NCI-H1436 treated with DMSO at 0.1 percent for 48 hours (cell line): Measurements from ENCODE around the gene GNG14.
"Not testable (repeated sequence)": the region's sequence is repeated elsewhere in the genome, so short reads cannot be mapped to it uniquely, and the experiment has no call there.

Experiments used
- DNase-seq: peaks from one replicate; lab custom pipeline; 2025; lab: John Stamatoyannopoulos, UW

Gene GNG14

DNA sequence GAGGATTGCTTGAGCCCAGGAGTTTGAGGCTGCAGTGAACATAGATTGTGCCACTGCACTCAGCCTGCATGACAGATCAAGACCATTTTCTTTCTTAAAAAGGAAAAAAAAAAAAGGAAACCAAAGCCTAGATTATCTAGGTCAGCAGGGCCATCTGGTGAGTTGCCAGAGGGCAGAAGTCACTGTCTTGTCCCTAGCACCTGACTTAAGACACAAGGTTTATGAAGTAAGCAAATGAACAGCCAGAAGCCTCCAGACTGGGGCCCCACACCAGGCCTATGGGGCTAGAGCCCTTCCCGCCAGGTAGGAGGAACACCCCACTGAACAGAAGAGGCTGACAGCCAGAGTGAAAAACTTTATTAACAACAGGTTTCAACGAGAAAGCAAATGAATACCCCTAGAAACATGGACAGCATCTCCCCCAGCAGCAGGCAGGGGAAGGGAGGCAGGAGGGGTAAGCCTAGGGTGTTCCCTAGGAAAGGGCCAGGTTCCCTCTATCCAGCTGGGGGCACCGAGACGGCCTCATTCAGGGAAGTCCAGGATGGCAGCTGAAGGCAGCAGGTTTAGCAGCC lies 20.0 kb upstream of the GNG14 start:
- no peak for DNase-seq

GRCh38 chr19:12668346-12668745 lies 19.5 kb upstream of the GNG14 start:
- no peak for DNase-seq

DNA sequence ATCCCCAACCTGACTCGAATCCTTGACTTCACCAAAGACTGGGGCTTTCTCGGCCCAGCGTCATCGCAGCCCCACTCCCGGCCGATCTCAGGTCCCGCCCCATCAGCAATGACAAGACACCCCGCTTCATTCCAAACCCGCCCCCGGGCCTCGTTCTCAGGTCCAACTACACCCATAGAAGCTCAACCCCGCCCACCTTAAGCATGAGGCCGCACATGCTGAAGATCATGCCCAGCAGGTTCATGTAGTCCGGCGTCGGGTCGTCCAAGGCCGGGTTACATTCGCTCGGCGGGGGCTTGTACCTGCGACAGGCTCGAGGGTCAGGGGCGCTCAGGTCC lies 18.9 kb upstream of the GNG14 start:
- DNase-seq, result no peak

DNA sequence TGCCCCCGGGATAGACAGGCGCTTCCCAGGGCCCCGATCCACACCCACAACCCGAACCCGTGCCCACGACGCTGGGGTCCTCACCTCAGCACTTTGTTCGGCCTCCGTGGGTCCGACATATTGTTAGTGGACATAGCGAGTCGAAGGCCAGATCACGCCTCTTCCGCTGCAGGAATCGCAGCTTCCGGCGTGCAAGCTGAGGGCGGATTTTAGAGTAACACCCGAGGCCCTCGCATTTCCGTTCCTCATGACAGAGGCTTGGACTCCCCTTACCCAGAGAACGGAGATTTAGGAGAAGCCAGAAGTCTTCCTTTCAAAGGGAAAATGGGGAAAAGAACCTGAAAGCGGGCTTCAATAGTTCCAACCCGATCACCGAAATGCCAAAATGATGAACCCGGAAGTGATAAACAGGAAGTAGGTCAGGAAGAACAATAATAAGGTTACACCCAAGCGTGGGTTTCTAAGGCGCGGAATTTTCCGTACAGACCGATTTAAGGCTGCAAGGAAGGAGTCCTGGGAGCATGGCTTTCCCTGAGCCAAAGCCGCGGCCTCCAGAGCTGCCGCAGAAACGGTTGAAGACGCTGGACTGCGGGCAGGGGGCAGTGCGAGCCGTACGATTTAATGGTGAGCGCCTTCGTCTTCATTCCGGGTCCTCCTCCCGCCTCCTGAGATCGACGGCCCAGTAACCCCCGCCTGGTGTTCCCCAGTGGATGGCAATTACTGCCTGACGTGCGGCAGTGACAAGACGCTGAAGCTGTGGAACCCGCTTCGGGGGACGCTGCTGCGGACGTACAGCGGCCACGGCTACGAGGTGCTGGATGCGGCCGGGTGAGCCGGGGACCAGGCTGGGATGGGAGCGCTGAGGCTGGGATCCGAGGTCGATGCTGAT lies 18.3 kb upstream of the GNG14 start:
- no peak for DNase-seq

GRCh38 chr19:12670159-12670928 lies 17.5 kb upstream of the GNG14 start:
- no peak for DNase-seq

GRCh38 chr19:12672744-12673143 lies 15.1 kb upstream of the GNG14 start:
- no peak for DNase-seq

GRCh38 chr19:12675399-12675798 lies 12.4 kb upstream of the GNG14 start:
- no peak for DNase-seq

GRCh38 chr19:12675940-12676339 lies 11.9 kb upstream of the GNG14 start:
- no peak for DNase-seq

DNA sequence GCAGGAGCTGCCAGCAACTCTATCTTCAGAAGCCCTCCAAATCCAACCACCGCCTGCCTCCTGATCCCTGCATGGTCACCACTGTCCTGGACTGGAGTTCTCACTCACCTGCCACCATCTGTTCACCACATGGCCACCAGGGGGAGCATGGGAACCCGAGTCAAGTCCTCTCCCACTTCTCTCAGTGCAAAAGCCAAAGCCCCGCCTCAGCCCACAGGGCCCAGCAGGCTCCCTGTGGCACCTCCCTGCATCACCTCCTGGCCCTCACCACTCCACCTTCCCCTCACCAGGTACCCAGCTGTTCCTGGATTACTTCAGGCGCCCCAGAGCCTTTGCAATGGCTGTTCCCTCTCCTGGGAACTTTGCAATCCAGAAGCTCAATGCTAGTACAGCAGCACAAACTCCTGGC lies 11.4 kb upstream of the GNG14 start:
- DNase-seq, result no peak

DNA sequence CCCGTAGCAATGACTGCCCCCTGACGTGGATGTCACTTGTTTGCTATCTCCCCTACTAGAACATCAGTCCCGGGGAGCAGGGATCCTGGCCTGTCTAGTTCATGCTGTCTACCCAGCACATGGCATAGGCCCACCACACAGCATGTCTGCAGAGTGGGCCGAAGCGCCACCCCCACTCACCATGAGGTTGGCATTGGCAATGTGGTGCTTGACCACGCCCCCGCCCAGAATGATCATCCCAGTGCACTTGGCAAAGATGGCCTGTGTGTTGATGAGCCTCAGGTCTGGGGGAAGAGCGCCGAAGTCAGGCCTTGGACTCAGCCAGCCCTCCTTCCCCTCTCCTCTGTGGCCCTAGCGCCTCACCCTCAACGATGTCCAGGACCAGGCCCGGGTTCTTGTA lies 10.9 kb upstream of the GNG14 start:
- DNase-seq, result no peak

DNA sequence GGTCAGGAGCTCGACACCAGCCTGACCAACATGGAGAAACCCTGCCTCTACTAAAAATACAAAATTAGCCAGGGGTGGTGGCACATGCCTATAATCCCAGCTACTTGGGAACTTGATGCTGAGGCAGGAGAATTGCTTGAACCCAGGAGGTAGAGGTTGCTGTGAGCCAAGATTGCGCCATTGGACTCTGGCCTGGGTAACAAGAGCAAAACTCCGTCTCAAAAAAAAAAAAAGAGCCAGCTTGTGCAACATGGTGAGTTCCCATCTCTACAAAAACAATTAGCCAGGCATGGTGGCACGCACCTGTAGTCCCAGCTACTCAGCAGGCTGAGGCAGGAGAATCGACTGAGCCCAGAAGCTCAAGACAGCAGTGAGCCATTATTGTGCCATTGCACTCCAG lies 9.8 kb upstream of the GNG14 start:
- DNase-seq, result not testable (repeated sequence)

DNA sequence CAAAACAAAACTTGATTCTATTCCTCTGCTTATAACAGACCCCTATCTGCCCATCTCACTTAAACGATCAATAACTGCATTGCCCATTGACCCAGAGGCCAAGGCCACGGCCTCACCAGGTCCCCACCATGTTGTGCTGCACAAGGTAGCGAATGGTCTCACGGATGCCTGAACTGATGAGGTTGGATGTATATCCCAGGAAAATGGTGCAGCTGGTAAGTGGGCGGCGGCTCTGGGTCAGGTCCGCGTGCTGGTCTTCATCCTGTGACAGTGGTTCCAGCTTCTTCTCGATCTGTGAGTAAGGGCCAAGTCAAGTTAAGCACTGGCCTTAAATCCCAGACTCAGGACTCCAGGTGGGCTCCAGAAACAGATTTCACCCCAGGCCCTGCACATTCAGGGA lies 7.8 kb upstream of the GNG14 start:
- no peak for DNase-seq

DNA sequence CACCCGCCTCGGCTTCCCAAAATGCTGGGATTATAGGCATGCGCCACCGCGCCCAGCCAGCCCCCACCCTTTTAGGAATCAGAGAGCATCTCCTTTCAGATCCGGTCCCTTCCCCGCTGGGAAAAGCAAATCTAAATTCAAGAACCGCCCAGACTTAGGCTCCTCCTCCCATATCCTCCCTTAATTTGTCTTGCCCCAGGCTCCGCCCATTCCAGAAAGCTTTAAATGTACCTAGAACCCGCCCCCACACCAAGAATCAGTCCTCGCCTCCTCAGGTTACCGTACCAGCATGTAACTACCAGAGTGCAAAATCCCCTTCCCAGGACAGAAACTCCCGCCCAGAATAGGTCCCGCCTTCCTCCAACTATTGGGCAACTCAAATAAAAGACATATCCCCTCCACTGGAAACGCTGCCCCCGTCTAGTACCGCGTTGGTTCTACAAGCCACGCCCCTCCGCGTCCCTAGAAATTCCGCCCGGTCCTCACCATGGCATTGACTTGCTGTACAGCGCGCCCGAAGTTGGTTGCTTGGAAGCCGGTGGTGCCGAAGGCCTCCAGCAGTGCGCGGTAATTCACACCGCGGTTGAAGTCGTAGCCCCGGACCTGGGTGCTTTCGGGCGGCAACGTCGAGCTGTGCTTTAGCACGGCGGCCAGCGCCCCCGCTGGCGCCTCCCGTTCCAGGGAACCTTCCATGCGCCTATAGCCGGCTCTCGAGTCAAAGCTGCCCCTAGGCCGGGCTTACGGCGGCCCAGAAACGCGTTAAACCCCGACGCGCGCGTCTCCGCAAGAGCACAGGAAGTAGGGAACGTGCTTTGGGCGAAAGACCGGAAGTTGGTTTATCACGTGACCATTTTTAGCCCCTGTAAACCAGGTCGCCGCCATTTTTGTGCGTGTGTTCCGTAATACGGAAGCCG lies 6.5 kb upstream of the GNG14 start, which contains the start of gene DHPS:
DHPS (minus strand) TSS at position 807 of the 914 bp plus-strand sequence; CDS start at position 693, 114 bp downstream.
- peak; percentile 93 for DNase-seq

DNA sequence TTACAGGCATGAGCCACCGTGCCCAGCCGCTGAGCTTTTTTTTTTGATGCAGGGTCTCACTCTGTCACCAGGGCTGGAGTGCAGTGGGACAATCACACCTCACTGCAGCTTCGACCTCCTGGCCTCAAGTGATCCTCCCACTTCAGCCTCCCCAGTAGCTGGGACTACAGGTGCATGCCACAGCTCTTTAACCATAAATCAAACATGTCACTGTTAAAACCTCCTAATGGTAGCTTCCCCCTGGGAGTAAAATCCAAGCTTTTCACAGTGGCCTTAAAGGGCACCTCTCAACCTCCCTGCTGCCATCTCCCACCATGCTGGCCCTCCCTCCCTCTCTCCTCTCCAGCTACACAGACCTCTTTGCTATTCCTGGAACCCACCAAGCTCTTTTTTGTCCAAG lies 2.0 kb upstream of the GNG14 start:
- DNase-seq, result no peak

- DNase-seq, result no peak
Measured at GRCh38 chr19:12689012-12689411, 1.2 kb downstream of the GNG14 start.

DNA sequence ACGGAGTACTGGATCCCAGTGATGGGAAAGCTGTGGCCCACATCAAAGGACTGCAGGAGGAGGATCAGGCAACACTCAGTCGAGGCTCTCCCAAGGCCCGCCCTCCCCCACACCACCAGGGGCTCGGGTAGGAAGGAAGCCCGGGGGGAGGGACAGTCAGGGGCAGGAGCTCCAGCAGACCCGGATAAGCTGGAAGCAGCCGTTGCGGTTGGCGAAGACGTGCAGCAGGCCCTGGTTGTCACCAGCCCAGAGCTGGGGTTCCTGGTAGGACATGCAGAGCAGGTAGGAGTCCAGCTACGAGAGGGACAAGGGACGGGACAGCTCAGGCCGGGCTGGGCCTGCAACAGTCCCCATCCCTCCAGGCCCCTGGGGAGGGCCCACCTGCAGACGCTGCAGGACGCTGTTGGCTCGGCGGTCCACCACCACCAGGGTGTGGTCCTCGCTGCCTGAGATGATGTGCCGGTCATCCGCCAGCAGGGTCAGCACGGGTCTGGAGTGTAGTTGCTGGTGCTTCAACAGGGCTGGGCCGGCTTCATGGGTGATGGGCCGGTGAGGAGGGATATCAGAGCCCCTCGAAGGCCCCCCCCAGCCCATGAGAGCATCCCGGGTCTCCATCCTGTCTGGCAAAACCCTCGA lies 1.9 kb downstream of the GNG14 start:
- DNase-seq, result no peak

DNA sequence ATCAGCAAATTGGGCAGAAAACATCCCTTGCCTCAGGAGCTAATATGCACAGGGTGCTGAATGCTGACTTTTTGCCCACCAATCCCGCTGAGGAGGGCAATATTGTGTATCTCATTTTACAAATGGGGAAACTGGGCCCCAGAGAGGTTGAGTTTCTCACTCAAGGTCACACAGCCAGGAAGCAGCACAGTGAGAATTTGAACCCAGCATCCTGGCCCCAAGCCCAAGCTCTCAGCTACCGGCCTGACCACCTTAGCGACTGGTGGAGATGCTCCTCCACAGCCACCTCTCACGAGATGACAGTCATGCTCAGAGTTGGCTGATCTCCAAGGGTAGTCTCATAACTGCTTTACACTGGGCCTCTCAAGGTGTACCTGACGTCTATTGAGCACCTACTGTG lies 5.2 kb downstream of the GNG14 start:
- no peak for DNase-seq

DNA sequence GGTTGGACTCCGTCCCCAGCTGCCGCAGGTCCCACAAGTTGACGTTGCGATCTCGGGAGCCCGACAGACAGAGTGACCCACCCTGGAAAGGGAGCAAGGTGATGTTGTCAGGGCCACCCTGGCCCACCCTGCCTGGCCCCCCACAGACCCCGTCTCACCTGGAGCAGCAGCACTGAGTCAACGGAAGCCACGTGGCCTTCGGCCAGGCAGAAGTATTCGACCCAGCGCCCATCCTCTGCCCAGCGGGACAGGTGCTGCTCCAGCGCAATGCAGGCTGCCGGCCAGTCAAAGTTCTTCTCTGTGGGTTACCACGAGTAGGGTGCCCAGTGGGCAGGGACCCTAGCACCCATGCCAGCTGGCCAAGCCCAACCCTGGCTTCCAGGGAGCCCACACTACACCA lies 6.8 kb downstream of the GNG14 start:
- no peak for DNase-seq

GRCh38 chr19:12695096-12695495 lies 7.3 kb downstream of the GNG14 start:
- DNase-seq, result no peak

DNA sequence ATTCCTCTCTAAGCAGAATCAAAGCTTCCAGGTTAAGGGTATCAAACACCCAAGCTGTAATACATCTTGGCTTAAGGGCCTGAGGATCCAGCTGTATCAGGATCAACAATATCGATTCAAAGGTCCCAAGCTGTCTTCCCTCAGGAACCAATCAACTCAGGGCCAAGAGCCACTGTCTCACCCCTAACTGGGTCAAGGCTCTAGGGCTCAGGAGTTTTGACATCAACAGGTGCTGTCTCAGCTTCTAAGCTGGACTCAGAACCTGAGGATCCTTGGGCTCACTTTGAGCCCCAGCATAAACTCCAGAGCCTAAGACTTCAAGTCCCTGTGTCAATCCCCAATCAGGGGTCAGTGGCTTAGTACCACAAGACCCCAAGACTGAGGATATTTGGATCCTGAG lies 7.7 kb downstream of the GNG14 start:
- DNase-seq, result no peak

- DNase-seq, result no peak
Measured at GRCh38 chr19:12695997-12696365, 8.2 kb downstream of the GNG14 start.
